Activated B cell treated with CpG ODN at 0.5 μM for 24 hours (primary cell): ENCODE data around the gene CNR2. TPM values are rescaled to one million over a fixed set of nuclear protein-coding genes. Genes with fewer than 3 reads are reported as not detected.

ENCODE experiments used
- ATAC-seq: fragments of 200-7000 bp; cut with Tn5 transposase; one replicate; pipeline ENCODE4 v1.10.0; 2021; ENCODE audit warnings: low read depth, mild to moderate bottlenecking, moderate library complexity
- CTCF ChIA-PET: fragments of 350-600 bp; sonication (Branson Sonifier 250); formaldehyde crosslinking; loops from one replicate; lab custom pipeline; 2021; ENCODE audit warnings: antibody characterized with exemption; lab: Charles Lee
- POLR2A ChIA-PET: fragments of 350-600 bp; sonication (Branson Sonifier 250); formaldehyde crosslinking; loops from one replicate; lab custom pipeline; 2021; ENCODE audit warnings: antibody characterized with exemption; lab: Charles Lee
- DNase-seq: peaks from one replicate; pipeline ENCODE4 v3.0.0; 2022
- H3K27ac Mint-ChIP-seq: one replicate; pipeline ENCODE4 v1.8.0; 2020; ENCODE audit warnings: mixed read lengths
- H3K27me3 Mint-ChIP-seq: one replicate; pipeline ENCODE4 v1.8.0; 2021; ENCODE audit warnings: mixed read lengths
- H3K36me3 Mint-ChIP-seq: one replicate; pipeline ENCODE4 v1.8.0; 2021; ENCODE audit warnings: low read depth, mixed read lengths
- H3K4me1 Mint-ChIP-seq: one replicate; pipeline ENCODE4 v1.8.0; 2021; ENCODE audit warnings: mixed read lengths
- H3K4me3 Mint-ChIP-seq: one replicate; pipeline ENCODE4 v1.8.0; 2020; ENCODE audit warnings: mild to moderate bottlenecking, mixed read lengths
- H3K9me3 Mint-ChIP-seq: one replicate; pipeline ENCODE4 v1.8.0; 2020; ENCODE audit warnings: mixed read lengths
- intact Hi-C: fragments of 100-400 bp; cut with micrococcal nuclease; formaldehyde crosslinking; loops from one replicate; pipeline ENCODE4 v1.15.1; 2024
- total RNA-seq: library from RNA; stranded (reverse); gene quantifications from 2 replicates; pipeline ENCODE4 v1.2.3, GENCODE V29; 2022
- TF ChIP-seq, protein P1 (sequence below): fragments of 200-600 bp; IDR thresholded peaks from one replicate; pipeline ENCODE4 v1.8.0; 2022; ENCODE audit warnings: antibody characterized with exemption, mild to moderate bottlenecking

The CNR2 gene
- total RNA-seq, 1 donor from 2014 or later: 51.0 TPM

DNA sequence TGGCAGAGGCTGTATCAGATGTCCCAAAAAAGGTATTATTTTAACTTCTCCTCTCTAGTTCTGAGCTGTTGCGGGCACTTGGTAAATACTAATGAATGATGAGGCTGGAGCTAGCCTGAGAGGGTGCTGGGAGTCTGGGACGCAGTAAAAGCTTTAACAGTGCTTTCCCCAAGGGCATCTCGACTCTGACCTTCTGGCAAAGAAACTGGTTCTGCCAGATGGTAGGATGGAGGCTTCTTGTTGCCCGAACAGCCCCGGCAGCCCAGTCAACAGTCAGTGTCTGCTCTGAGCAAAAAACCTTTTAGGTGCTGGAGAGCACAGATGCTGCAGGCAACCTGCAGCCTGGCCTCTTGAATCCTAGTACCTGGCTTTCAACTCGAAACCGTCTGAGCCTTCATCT, 43.9 kb upstream of the CNR2 start:
- no peaks in the 10 kb centered on the region for H3K27me3 Mint-ChIP-seq
- DNase-seq (no peak), ATAC-seq (no peak)
- peaks cover 73% of the 10 kb centered on the region for H3K4me1 Mint-ChIP-seq
- intact Hi-C loops: loop anchor here (5.0 to 10.0 kb wide), 2 partner anchors 70 to 438 kb away; no protein-coding TSS in a partner anchor
- H3K27ac Mint-ChIP-seq: peak overlapping the region; percentile 80
- TF ChIP-seq, protein P1, sequence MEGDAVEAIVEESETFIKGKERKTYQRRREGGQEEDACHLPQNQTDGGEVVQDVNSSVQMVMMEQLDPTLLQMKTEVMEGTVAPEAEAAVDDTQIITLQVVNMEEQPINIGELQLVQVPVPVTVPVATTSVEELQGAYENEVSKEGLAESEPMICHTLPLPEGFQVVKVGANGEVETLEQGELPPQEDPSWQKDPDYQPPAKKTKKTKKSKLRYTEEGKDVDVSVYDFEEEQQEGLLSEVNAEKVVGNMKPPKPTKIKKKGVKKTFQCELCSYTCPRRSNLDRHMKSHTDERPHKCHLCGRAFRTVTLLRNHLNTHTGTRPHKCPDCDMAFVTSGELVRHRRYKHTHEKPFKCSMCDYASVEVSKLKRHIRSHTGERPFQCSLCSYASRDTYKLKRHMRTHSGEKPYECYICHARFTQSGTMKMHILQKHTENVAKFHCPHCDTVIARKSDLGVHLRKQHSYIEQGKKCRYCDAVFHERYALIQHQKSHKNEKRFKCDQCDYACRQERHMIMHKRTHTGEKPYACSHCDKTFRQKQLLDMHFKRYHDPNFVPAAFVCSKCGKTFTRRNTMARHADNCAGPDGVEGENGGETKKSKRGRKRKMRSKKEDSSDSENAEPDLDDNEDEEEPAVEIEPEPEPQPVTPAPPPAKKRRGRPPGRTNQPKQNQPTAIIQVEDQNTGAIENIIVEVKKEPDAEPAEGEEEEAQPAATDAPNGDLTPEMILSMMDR: no peak
- peaks cover 24% of the 10 kb centered on the region for H3K36me3 Mint-ChIP-seq
- peak overlapping the region; percentile 46 for H3K4me3 Mint-ChIP-seq
- CTCF ChIA-PET: interaction anchor here (0.8 to 4.2 kb wide), 4 partner anchors 12 to 146 kb away, joined by 3 to 27 read pairs (median 4); no protein-coding TSS in a partner anchor
- no peaks in the 10 kb centered on the region for H3K9me3 Mint-ChIP-seq
- POLR2A ChIA-PET: interaction anchor here (0.5 to 4.6 kb wide), 14 partner anchors 10 to 234 kb away, joined by 3 to 73 read pairs (median 4); partner anchors contain the start of gene SRSF10

DNA sequence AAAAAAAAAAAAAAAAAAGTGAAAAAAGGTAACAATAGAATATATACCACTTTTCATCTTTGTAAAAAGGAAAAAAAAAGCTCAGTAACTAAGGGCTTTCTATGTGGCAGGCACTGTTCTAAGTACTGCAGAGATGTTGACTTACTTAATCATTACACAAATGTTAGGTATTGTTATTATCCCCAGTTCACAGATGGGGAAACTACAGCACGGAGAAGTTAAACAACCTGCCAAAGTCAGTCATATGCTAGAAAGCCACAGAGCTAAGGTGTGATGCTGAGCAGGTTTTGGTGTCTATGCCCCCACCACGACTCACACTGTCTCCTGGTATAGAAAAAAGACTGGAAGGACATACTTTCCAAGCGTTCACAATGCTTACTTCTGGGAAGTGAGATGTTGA, 39.9 kb upstream of the CNR2 start:
- no peaks in the 10 kb centered on the region for H3K36me3 Mint-ChIP-seq
- CTCF ChIA-PET: no interaction called here
- H3K9me3 Mint-ChIP-seq: no peaks in the 10 kb centered on the region
- peaks cover 41% of the 10 kb centered on the region for H3K4me1 Mint-ChIP-seq
- POLR2A ChIA-PET: interaction anchor here (1.3 kb wide), 2 partner anchors 8 to 10 kb away, joined by 4 to 5 read pairs; no protein-coding TSS in a partner anchor
- intact Hi-C loops: loop anchor here (10.0 kb wide), 1 partner anchor 442 kb away; no protein-coding TSS in a partner anchor
- TF ChIP-seq, protein P1: no peak
- no peak overlapping the region for H3K27ac Mint-ChIP-seq
- no peaks in the 10 kb centered on the region for H3K27me3 Mint-ChIP-seq
- H3K4me3 Mint-ChIP-seq: no peak overlapping the region
- ATAC-seq (no peak), DNase-seq (no peak)

DNA sequence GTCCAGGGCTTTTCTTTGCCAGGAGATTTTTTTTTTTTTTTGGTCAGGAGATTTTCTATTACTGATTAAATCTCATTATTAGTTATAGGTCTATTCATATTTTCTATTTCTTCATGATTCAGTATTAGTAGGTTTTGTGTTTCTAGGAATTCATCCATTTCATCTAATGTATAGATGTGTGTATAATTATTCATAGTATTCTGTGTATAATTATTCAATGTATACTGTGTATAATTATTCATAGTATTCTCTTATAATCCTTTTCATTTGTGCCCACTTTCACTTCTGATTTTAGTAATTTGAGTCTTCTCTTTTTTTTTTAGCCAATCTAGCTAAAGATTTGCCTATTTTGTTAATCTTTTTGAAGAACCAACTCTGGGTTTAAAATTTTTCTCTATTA, 34.2 kb upstream of the CNR2 start:
- no peak overlapping the region for H3K4me3 Mint-ChIP-seq
- ATAC-seq (no peak), DNase-seq (no peak)
- POLR2A ChIA-PET: interaction anchor here (0.6 to 1.2 kb wide), 5 partner anchors 10 to 256 kb away, joined by 3 to 6 read pairs (median 3); partner anchors contain the start of genes CNR2 and RPL11
- H3K4me1 Mint-ChIP-seq: peaks cover 20% of the 10 kb centered on the region
- H3K9me3 Mint-ChIP-seq: peaks cover 5% of the 10 kb centered on the region
- intact Hi-C loops: no loop called here
- H3K27me3 Mint-ChIP-seq: no peaks in the 10 kb centered on the region
- H3K36me3 Mint-ChIP-seq: no peaks in the 10 kb centered on the region
- no peak overlapping the region for H3K27ac Mint-ChIP-seq
- CTCF ChIA-PET: interaction anchor here (1.2 kb wide), 1 partner anchor 27 kb away, joined by 5 read pairs; no protein-coding TSS in a partner anchor
- TF ChIP-seq, protein P1: no peak

GRCh38 chr1:23936481-23937176, 23.5 kb upstream of the CNR2 start:
- ATAC-seq: no peak
- no peaks in the 10 kb centered on the region for H3K27me3 Mint-ChIP-seq
- no peaks in the 10 kb centered on the region for H3K36me3 Mint-ChIP-seq
- H3K9me3 Mint-ChIP-seq: no peaks in the 10 kb centered on the region
- POLR2A ChIA-PET: interaction anchor here (0.6 kb wide), 1 partner anchor 15 kb away, joined by 4 read pairs; no protein-coding TSS in a partner anchor
- H3K27ac Mint-ChIP-seq: no peak overlapping the region
- TF ChIP-seq, protein P1: no peak
- peaks cover 25% of the 10 kb centered on the region for H3K4me1 Mint-ChIP-seq
- no peak overlapping the region for H3K4me3 Mint-ChIP-seq
- CTCF ChIA-PET: no interaction called here
- DNase-seq: no peak
- intact Hi-C loops: no loop called here

- TF ChIP-seq, protein P1: no peak
- DNase-seq (no peak), ATAC-seq (peak; percentile 55)
- peaks cover 43% of the 10 kb centered on the region for H3K4me1 Mint-ChIP-seq
- peak overlapping the region; percentile 91 for H3K27ac Mint-ChIP-seq
- CTCF ChIA-PET: interaction anchor here (0.6 to 2.5 kb wide), 10 partner anchors 11 to 461 kb away, joined by 3 to 16 read pairs (median 5); partner anchors contain the start of gene CNR2
- intact Hi-C loops: loop anchor here (1.0 kb wide), 2 partner anchors 15 to 28 kb away; partner anchors contain the start of gene PNRC2
- H3K9me3 Mint-ChIP-seq: no peaks in the 10 kb centered on the region
- peak overlapping the region; percentile 76 for H3K4me3 Mint-ChIP-seq
- no peaks in the 10 kb centered on the region for H3K36me3 Mint-ChIP-seq
- no peaks in the 10 kb centered on the region for H3K27me3 Mint-ChIP-seq
- POLR2A ChIA-PET: interaction anchor here (0.5 to 5.1 kb wide), 16 partner anchors 12 to 153 kb away, joined by 3 to 54 read pairs (median 8); partner anchors contain the start of genes CNR2, HMGCL, PITHD1 and PNRC2
Measured at GRCh38 chr1:23931491-23931880, 18.3 kb upstream of the CNR2 start.
